ENCODE measurements around the gene TDRKH.

- no peak for TF ChIP-seq POLR2A (IDR thresholded peaks at IDR 0.05)
- no peak for TF ChIP-seq CTCF (IDR thresholded peaks at IDR 0.05)
Observed at GRCh38 chr1:151835596-151835995, 45.3 kb upstream of the TDRKH start.
